ENCODE measurements around the gene CD3E.

DNA sequence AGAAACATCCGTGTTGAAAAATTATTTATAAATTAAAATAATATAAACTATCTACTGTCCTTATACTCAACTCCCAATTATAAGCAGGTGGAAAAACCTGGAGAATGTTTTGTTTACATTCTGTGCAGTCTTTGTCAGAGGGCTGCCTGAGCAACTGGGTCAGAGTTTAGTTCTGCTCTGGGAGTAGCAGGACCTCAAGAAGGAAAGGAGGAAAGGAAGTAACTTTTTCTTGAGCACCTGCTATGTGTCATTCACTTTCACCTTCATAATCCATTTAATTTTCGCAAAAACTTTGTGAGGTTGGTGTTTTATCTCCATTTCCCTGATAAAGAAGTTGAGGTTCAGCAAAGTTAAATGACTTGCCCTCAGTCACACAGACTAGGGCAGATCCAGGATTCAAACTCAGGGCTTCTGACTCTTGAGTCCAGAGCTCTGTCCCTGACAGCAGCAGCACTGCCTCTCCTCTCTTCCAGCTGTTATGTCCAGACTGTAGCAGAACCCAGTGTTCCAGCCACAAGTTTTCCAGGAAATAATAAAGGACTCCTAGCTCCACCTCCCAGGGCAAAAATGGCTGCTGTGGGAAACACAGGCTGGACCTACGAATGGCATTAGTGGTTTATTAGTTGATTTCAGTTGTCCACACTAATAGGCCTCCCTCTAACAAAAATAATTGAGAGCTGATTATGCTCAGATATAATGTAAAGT lies 6.4 kb downstream of the CD3E start:
- no peak for TF ChIP-seq CTCF (IDR thresholded peaks at IDR 0.05)
- no peak for TF ChIP-seq POLR2A (IDR thresholded peaks at IDR 0.05)
- TF ChIP-seq POLR2AphosphoS5 (IDR thresholded peaks at IDR 0.05), result no peak
- no peak for TF ChIP-seq EP300 (IDR thresholded peaks at IDR 0.05)
